Activated naive CD4-positive, alpha-beta T cell treated with anti-CD3 and anti-CD28 coated beads for 36 hours (primary cell): ENCODE data around the gene NUDT17. TPM values are rescaled to one million over a fixed set of nuclear protein-coding genes. Genes with fewer than 3 reads are reported as not detected.
"Not testable (repeated sequence)": the region's sequence is repeated elsewhere in the genome, so short reads cannot be mapped to it uniquely, and the experiment has no call there.

Experiments used
- CTCF ChIA-PET: fragments of 350-600 bp; sonication (Branson Sonifier 250); formaldehyde crosslinking; loops from one replicate; lab custom pipeline; 2021; ENCODE audit warnings: antibody characterized with exemption; lab: Charles Lee
- DNase-seq: peaks from one replicate; pipeline ENCODE4 v3.0.0-alpha.2; 2020
- H3K27ac Mint-ChIP-seq: one replicate; pipeline ENCODE4 v1.8.0; 2021; ENCODE audit warnings: mild to moderate bottlenecking, mixed read lengths
- H3K27me3 Mint-ChIP-seq: one replicate; pipeline ENCODE4 v1.8.0; 2021; ENCODE audit warnings: low read depth, mixed read lengths
- H3K36me3 Mint-ChIP-seq: one replicate; pipeline ENCODE4 v1.8.0; 2021; ENCODE audit warnings: low read depth, mixed read lengths
- H3K4me1 Mint-ChIP-seq: one replicate; pipeline ENCODE4 v1.8.0; 2021; ENCODE audit warnings: low read depth, mixed read lengths
- H3K4me3 Mint-ChIP-seq: one replicate; pipeline ENCODE4 v1.8.0; 2021; ENCODE audit warnings: mild to moderate bottlenecking, moderate library complexity, mixed read lengths
- H3K9me3 Mint-ChIP-seq: one replicate; pipeline ENCODE4 v1.8.0; 2021; ENCODE audit warnings: mixed read lengths
- intact Hi-C: fragments of 100-400 bp; cut with micrococcal nuclease; formaldehyde crosslinking; loops from one replicate; pipeline ENCODE4 v1.15.1; 2023
- total RNA-seq, 2 experiments: library from RNA; stranded (reverse); gene quantifications; one replicate each; pipeline ENCODE4 v1.2.3, GENCODE V29; 2021

The NUDT17 gene
- 1 to 10 TPM; 3.2 to 3.4 TPM for total RNA-seq

- Mint-ChIP-seq H3K4me1 (peaks cover 15% of the 10 kb centered on the region), H3K27ac (peak within 1 kb of the TSS; percentile 46), H3K4me3 (no peak within 1 kb of the TSS), H3K36me3 (no peaks in the 10 kb centered on the region), H3K9me3 (no peaks in the 10 kb centered on the region), H3K27me3 (no peaks in the 10 kb centered on the region)
- CTCF ChIA-PET: interaction anchor here (0.7 to 8.7 kb wide), 41 partner anchors 9 to 193 kb away, joined by 3 to 141 read pairs (median 5); partner anchors contain the start of genes ANKRD34A, ANKRD35, CD160 and HJV
- intact Hi-C loops: loop anchor here (1.0 to 2.0 kb wide), 5 partner anchors 41 to 168 kb away; partner anchors contain the start of genes ITGA10 and PEX11B
- peak; percentile 80 for DNase-seq
Observed at GRCh38 chr1:145845514-145846161, at the start of gene NUDT17. TSS of gene NUDT17 (plus strand) at chr1:145845630. CDS start at chr1:145845641, 11 bp downstream.

- CTCF ChIA-PET: no interaction called here
- Mint-ChIP-seq H3K4me3 (no peak overlapping the region), H3K27me3 (no peaks in the 10 kb centered on the region), H3K27ac (no peak overlapping the region), H3K4me1 (peaks cover 22% of the 10 kb centered on the region), H3K36me3 (peaks cover 42% of the 10 kb centered on the region), H3K9me3 (peaks cover 19% of the 10 kb centered on the region)
- no peak for DNase-seq
- intact Hi-C loops: no loop called here
Observed at GRCh38 chr1:145796753-145797152, 48.7 kb upstream of the NUDT17 start.

GRCh38 chr1:145799806-145800205, 45.6 kb upstream of the NUDT17 start:
- Mint-ChIP-seq H3K4me1 (peaks cover 34% of the 10 kb centered on the region), H3K36me3 (peaks cover 32% of the 10 kb centered on the region), H3K27ac (no peak overlapping the region), H3K4me3 (no peak overlapping the region), H3K9me3 (peaks cover 19% of the 10 kb centered on the region), H3K27me3 (no peaks in the 10 kb centered on the region)
- CTCF ChIA-PET: no interaction called here
- no peak for DNase-seq
- intact Hi-C loops: loop anchor here (5.0 kb wide), 1 partner anchor 53 kb away; no protein-coding TSS in a partner anchor

- DNase-seq: no peak
- H3K4me1 Mint-ChIP-seq: peaks cover 33% of the 10 kb centered on the region
- no peaks in the 10 kb centered on the region for H3K27me3 Mint-ChIP-seq
- intact Hi-C loops: loop anchor here (5.0 kb wide), 1 partner anchor 57 kb away; no protein-coding TSS in a partner anchor
- CTCF ChIA-PET: interaction anchor here (0.9 kb wide), 1 partner anchor 89 kb away, joined by 3 read pairs; no protein-coding TSS in a partner anchor
- no peaks in the 10 kb centered on the region for H3K9me3 Mint-ChIP-seq
- no peak overlapping the region for H3K27ac Mint-ChIP-seq
- H3K36me3 Mint-ChIP-seq: peaks cover 1% of the 10 kb centered on the region
- H3K4me3 Mint-ChIP-seq: no peak overlapping the region
Observed at GRCh38 chr1:145804235-145805045, 41.0 kb upstream of the NUDT17 start.

- H3K4me1 Mint-ChIP-seq: peaks cover 30% of the 10 kb centered on the region
- H3K36me3 Mint-ChIP-seq: no peaks in the 10 kb centered on the region
- CTCF ChIA-PET: interaction anchor here (1.1 kb wide), 1 partner anchor 19 kb away, joined by 3 read pairs; no protein-coding TSS in a partner anchor
- H3K9me3 Mint-ChIP-seq: no peaks in the 10 kb centered on the region
- no peak for DNase-seq
- H3K27ac Mint-ChIP-seq: no peak overlapping the region
- H3K27me3 Mint-ChIP-seq: no peaks in the 10 kb centered on the region
- no peak overlapping the region for H3K4me3 Mint-ChIP-seq
- intact Hi-C loops: no loop called here
Observed at GRCh38 chr1:145805057-145805456, 40.4 kb upstream of the NUDT17 start.

- no peak for DNase-seq
- H3K27me3 Mint-ChIP-seq: no peaks in the 10 kb centered on the region
- intact Hi-C loops: no loop called here
- no peaks in the 10 kb centered on the region for H3K9me3 Mint-ChIP-seq
- no peak overlapping the region for H3K4me3 Mint-ChIP-seq
- no peaks in the 10 kb centered on the region for H3K36me3 Mint-ChIP-seq
- peaks cover 30% of the 10 kb centered on the region for H3K4me1 Mint-ChIP-seq
- H3K27ac Mint-ChIP-seq: no peak overlapping the region
- CTCF ChIA-PET: interaction anchor here (0.6 to 1.5 kb wide), 4 partner anchors 21 to 206 kb away, joined by 3 to 4 read pairs (median 4); no protein-coding TSS in a partner anchor
Observed at GRCh38 chr1:145806408-145806807, 39.0 kb upstream of the NUDT17 start.

- intact Hi-C loops: no loop called here
- CTCF ChIA-PET: interaction anchor here (0.6 to 1.5 kb wide), 3 partner anchors 24 to 205 kb away, joined by 3 to 4 read pairs (median 4); no protein-coding TSS in a partner anchor
- no peak for DNase-seq
Observed at GRCh38 chr1:145806844-145807243, 38.6 kb upstream of the NUDT17 start.

GRCh38 chr1:145812977-145813810, 32.2 kb upstream of the NUDT17 start:
- H3K4me3 Mint-ChIP-seq, H3K9me3 Mint-ChIP-seq, intact Hi-C loops, H3K36me3 Mint-ChIP-seq, H3K27me3 Mint-ChIP-seq, DNase-seq, CTCF ChIA-PET, H3K4me1 Mint-ChIP-seq, H3K27ac Mint-ChIP-seq: not testable (repeated sequence)

More at GRCh38 chr1:145806844-145807243, 38.6 kb upstream of the NUDT17 start:
- no peaks in the 10 kb centered on the region for H3K36me3 Mint-ChIP-seq
- H3K9me3 Mint-ChIP-seq: no peaks in the 10 kb centered on the region
- H3K4me1 Mint-ChIP-seq: peaks cover 29% of the 10 kb centered on the region
- H3K4me3 Mint-ChIP-seq: no peak overlapping the region
- no peaks in the 10 kb centered on the region for H3K27me3 Mint-ChIP-seq
- no peak overlapping the region for H3K27ac Mint-ChIP-seq

- CTCF ChIA-PET, H3K27me3 Mint-ChIP-seq: not testable (repeated sequence)
Observed at GRCh38 chr1:145818095-145818494, 27.3 kb upstream of the NUDT17 start.

GRCh38 chr1:145822779-145823331, 22.6 kb upstream of the NUDT17 start:
- H3K9me3 Mint-ChIP-seq, H3K4me3 Mint-ChIP-seq, DNase-seq, H3K27ac Mint-ChIP-seq, H3K27me3 Mint-ChIP-seq, CTCF ChIA-PET, intact Hi-C loops: not testable (repeated sequence)
- H3K4me1 Mint-ChIP-seq: peaks cover 36% of the 10 kb centered on the region
- peaks cover 19% of the 10 kb centered on the region for H3K36me3 Mint-ChIP-seq

More at GRCh38 chr1:145818095-145818494, 27.3 kb upstream of the NUDT17 start:
- H3K4me1 Mint-ChIP-seq: peaks cover 17% of the 10 kb centered on the region
- DNase-seq, H3K4me3 Mint-ChIP-seq, intact Hi-C loops, H3K36me3 Mint-ChIP-seq, H3K9me3 Mint-ChIP-seq, H3K27ac Mint-ChIP-seq: not testable (repeated sequence)
